Erythroblast (primary cell): ENCODE results near the gene PPP1R14B.
A peak's percentile ranks its signal among the peaks of the same experiment; 100 is the strongest.

Experiments
- DNase-seq, 2 experiments: peaks; one replicate each; lab custom pipeline; 2025; lab: John Stamatoyannopoulos, UW
- GATA1 ChIP-seq: IDR thresholded peaks from 2 replicates; pipeline ENCODE4 v1.6.1; 2011; ENCODE audit warnings: low read depth, mild to moderate bottlenecking, control low read depth, low read length, moderate library complexity
- POLR2A ChIP-seq: IDR thresholded peaks from 2 replicates; pipeline ENCODE4 v1.6.1; 2011; ENCODE audit warnings: mild to moderate bottlenecking, low read length

Gene PPP1R14B

GRCh38 chr11:64206457-64207255, 40.1 kb downstream of the PPP1R14B start, which contains the start of gene FERMT3:
TSS of gene FERMT3 (plus strand) at chr11:64206721. CDS start at chr11:64207365, 644 bp downstream.
- peak; percentile 83 to 86 for DNase-seq
- TF ChIP-seq GATA1, result no peak
- peak; percentile 81 for TF ChIP-seq POLR2A

- TF ChIP-seq POLR2A, result no peak
- TF ChIP-seq GATA1, result no peak
- DNase-seq, result peak; percentile 96 to 97
These were observed 42.2 kb downstream of the PPP1R14B start for GRCh38 chr11:64204464-64204989.

- DNase-seq, result no peak
- TF ChIP-seq GATA1 (no peak), POLR2A (no peak)
These were observed 42.7 kb downstream of the PPP1R14B start for GRCh38 chr11:64204080-64204440.

- no peak for DNase-seq
- TF ChIP-seq POLR2A, result no peak
- TF ChIP-seq GATA1, result no peak
These were observed 43.2 kb downstream of the PPP1R14B start for GRCh38 chr11:64203421-64204079.

GRCh38 chr11:64202992-64203391, 43.8 kb downstream of the PPP1R14B start:
- no peak for DNase-seq
- TF ChIP-seq GATA1, result no peak
- no peak for TF ChIP-seq POLR2A

GRCh38 chr11:64201543-64201942, 45.2 kb downstream of the PPP1R14B start:
- no peak for DNase-seq
- TF ChIP-seq POLR2A (no peak), GATA1 (no peak)

- no peak for DNase-seq
- TF ChIP-seq POLR2A (no peak), GATA1 (no peak)
These were observed 48.2 kb downstream of the PPP1R14B start for GRCh38 chr11:64198511-64198910.

- no peak for DNase-seq
- TF ChIP-seq POLR2A (no peak), GATA1 (no peak)
These were observed 50.1 kb downstream of the PPP1R14B start for GRCh38 chr11:64196626-64197025.
